AG04449 (cell line): Measurements from ENCODE around the gene TBL1XR1.
A peak's percentile ranks its signal among the peaks of the same experiment; 100 is the strongest.

Experiments
- CTCF ChIA-PET: fragments of 350-600 bp; formaldehyde crosslinking; extraction: SDS; loops from one replicate; lab custom pipeline; 2021; ENCODE audit warnings: antibody characterized with exemption; lab: Yijun Ruan, JAX
- POLR2A ChIA-PET: fragments of 400-600, 350-600 bp; formaldehyde crosslinking; extraction: SDS; loops from one replicate; lab custom pipeline; 2020; ENCODE audit warnings: antibody characterized with exemption, inconsistent platforms; lab: Yijun Ruan, JAX
- DNase-seq: peaks from one replicate; pipeline ENCODE4 v3.0.0-alpha.2; 2010; ENCODE audit warnings: low read depth, low spot score
- H3K4me3 ChIP-seq: 2 replicates; pipeline ENCODE4 v1.5.1; 2011; ENCODE audit warnings: low read depth, mild to moderate bottlenecking, control low read depth, low read length
- TF ChIP-seq, protein P1 (sequence below): IDR thresholded peaks from one replicate; pipeline ENCODE4 v1.5.1; 2011; ENCODE audit warnings: mild to moderate bottlenecking, moderate library complexity, low read length, control low read depth, inconsistent platforms; ENCODE audit not compliant: insufficient read depth; ENCODE audit errors: missing control alignments

Gene TBL1XR1

GRCh38 chr3:177071496-177072156, 125.7 kb downstream of the TBL1XR1 start:
- ChIA-PET POLR2A (no interaction called here), CTCF (no interaction called here)
- no peak for DNase-seq
- TF ChIP-seq, protein P1, sequence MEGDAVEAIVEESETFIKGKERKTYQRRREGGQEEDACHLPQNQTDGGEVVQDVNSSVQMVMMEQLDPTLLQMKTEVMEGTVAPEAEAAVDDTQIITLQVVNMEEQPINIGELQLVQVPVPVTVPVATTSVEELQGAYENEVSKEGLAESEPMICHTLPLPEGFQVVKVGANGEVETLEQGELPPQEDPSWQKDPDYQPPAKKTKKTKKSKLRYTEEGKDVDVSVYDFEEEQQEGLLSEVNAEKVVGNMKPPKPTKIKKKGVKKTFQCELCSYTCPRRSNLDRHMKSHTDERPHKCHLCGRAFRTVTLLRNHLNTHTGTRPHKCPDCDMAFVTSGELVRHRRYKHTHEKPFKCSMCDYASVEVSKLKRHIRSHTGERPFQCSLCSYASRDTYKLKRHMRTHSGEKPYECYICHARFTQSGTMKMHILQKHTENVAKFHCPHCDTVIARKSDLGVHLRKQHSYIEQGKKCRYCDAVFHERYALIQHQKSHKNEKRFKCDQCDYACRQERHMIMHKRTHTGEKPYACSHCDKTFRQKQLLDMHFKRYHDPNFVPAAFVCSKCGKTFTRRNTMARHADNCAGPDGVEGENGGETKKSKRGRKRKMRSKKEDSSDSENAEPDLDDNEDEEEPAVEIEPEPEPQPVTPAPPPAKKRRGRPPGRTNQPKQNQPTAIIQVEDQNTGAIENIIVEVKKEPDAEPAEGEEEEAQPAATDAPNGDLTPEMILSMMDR, result no peak
- no peak overlapping the region for H3K4me3 ChIP-seq

DNA sequence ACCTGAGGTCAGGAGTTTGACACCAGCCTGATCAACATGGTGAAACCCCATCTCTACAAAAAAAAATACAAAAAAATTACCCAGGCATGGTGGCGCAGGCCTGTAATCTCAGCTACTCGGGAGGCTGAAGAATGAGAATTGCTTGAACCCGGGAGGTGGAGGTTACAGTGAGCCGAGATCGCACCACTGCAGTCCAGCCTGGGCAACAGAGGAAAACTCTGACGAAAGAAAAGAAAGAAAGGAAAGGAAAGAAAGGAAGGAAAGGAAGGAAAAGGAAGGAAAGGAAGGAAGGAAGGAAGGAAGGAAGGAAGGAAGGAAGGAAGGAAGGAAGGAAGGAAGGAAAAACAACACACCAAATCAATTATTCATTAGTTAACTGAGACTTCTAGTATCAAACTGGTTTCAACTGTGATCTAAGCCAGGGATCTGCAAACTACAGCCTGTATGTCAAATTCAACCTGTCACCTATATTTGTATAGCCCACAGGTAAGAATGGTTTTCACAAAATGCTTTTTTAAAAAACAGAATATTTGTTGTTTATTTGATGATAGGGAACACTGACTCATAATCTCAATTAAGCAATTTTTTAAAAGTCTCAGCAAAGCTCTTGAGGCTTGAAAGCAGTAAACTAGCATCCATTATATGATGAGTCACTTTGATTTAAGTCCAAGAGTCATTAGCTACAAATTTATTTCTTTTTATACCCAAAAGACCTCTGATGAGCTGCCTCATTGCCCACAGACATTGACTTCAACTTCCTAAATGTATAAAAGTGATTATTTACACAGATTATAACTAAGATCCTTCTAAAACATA, 127.6 kb downstream of the TBL1XR1 start:
- no peak overlapping the region for H3K4me3 ChIP-seq
- DNase-seq, result peak; percentile 12
- CTCF ChIA-PET, result interaction anchor here (1.4 kb wide), 1 partner anchor 11 kb away, joined by 3 read pairs; no protein-coding TSS in a partner anchor
- POLR2A ChIA-PET, result no interaction called here
- TF ChIP-seq, protein P1, result no peak

DNA sequence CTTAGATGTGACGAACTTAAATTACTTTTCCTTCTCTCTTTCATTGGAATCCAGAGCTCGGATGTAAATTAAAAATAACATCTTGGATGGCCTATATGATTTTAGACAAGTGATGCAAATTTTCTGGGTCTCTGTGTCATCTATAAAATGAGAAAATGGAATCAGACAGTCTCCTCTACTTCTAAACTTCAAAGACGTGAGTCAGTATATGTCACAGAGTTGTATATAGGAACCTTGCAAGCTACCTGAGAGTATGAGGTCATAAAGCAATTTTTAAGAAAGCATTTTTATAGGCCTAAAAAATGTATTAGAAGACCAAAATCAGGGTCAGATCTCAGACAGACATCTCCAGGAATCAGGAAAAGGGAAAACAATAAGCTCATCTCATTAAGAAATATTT, 128.3 kb downstream of the TBL1XR1 start:
- H3K4me3 ChIP-seq, result no peak overlapping the region
- POLR2A ChIA-PET, result no interaction called here
- no peak for DNase-seq
- TF ChIP-seq, protein P1, result no peak
- CTCF ChIA-PET, result no interaction called here

DNA sequence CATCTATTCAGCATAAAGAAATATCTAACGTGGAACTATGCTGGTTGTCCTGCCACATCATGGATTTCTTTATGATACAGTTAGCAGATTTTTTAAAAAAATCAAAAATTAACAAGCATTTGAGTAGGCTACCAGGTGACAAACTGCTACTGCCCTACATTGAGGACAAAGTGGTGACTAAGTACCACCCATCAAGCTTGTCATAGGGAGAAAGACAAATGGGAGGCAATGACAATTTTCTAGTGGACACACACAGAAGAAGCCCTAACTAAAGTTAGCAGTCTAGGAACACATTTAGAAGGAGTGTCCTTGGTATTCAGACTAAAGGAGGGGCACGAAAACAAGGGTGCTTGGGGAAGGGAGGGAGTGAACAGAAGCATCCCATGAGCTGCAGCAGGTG, 131.2 kb downstream of the TBL1XR1 start:
- CTCF ChIA-PET, result interaction anchor here (1.2 kb wide), 1 partner anchor 15 kb away, joined by 3 read pairs; no protein-coding TSS in a partner anchor
- no peak for DNase-seq
- no peak overlapping the region for H3K4me3 ChIP-seq
- TF ChIP-seq, protein P1, result no peak
- POLR2A ChIA-PET, result no interaction called here

DNA sequence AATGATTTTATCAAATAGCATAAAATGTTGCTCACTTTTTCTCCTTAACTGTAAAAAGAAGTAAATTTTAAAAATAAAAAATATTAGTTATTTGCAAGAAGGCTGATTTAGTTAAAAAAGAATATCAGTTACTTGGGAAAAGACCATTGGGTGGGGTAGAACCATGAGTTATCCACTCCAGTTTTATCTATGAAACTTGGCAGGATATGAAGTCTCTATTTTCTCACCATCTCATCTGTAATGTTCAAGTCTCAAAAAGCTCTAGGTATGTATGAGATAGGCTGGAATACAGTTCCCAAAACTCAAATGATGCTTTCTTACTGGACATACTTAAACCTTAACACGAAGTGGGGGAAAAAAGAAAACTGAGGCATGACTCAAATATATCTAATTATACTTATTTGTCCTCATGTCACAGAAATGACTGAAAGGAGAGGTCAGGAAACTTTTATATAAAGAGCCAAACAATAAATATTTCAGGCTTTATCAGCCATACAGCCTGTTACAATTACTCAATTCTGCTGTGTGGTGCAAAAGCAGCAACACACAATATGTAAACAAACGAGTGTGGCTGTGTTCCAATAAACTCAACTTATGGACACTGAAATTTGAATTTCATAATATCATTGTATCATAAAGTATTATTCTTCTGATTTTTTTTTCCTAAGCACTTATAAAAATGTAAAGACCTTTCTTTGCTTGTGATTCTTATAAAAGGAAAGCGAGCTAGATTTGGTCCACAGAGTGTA, 131.8 kb downstream of the TBL1XR1 start:
- TF ChIP-seq, protein P1, result no peak
- POLR2A ChIA-PET, result no interaction called here
- no peak for DNase-seq
- no peak overlapping the region for H3K4me3 ChIP-seq
- CTCF ChIA-PET, result interaction anchor here (1.2 kb wide), 1 partner anchor 15 kb away, joined by 3 read pairs; no protein-coding TSS in a partner anchor
